Stomach smooth muscle (tissue), 2 donors: ENCODE data around the gene TNK2.
"Not testable (repeated sequence)": the region's sequence is repeated elsewhere in the genome, so short reads cannot be mapped to it uniquely, and the experiment has no call there.

Experiments
- H3K27ac ChIP-seq: one replicate; pipeline ENCODE4 v1.7.0; 2013; ENCODE audit warnings: mild to moderate bottlenecking, low read length, inconsistent platforms
- H3K27me3 ChIP-seq, 2 donors: one replicate each; pipeline ENCODE4 v1.7.0; 2013; ENCODE audit warnings: low read length in 2 of 2; ENCODE audit not compliant: insufficient read depth in 2 of 2, control insufficient read depth in 1 of 2
- H3K36me3 ChIP-seq, 2 donors: one replicate each; pipeline ENCODE4 v1.7.0; 2013; ENCODE audit warnings: low read length in 2 of 2; ENCODE audit not compliant: control insufficient read depth in 2 of 2, insufficient read depth in 2 of 2
- H3K4me1 ChIP-seq: one replicate; pipeline ENCODE4 v1.7.0; 2013; ENCODE audit warnings: low read length; ENCODE audit not compliant: control insufficient read depth, insufficient read depth
- H3K4me3 ChIP-seq, 2 donors: one replicate each; pipeline ENCODE4 v1.7.0; 2013; ENCODE audit warnings: low read length in 2 of 2
- H3K9ac ChIP-seq, 2 donors: one replicate each; pipeline ENCODE4 v1.7.0; 2013; ENCODE audit warnings: low read length in 2 of 2, mild to moderate bottlenecking in 1 of 2
- H3K9me3 ChIP-seq, 2 donors: one replicate each; pipeline ENCODE4 v1.7.0; 2013; ENCODE audit warnings: low read length in 2 of 2; ENCODE audit not compliant: control insufficient read depth in 2 of 2
- donor health status: healthy.
- donor health status: Pancreatic carcinoma.

TNK2 gene

DNA sequence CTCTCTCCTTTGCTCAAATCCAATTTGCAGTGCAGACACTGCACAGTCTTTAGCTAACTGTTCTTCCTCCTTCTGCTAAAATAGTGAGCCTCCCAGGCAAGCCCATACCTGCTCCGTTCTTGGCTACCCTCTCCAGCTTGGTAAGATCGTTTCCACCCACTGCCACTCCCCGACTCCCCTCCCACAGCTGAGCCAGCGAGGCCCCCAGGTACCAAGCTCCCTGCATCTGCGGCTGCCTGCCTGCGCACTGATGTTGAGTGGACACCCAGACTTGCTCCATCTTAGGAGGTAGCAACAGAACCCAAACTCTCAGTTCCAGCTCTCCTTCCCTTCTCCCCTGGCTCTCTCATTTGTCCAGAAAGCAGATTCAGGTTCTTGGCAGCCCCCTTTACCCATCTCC, 7.9 kb upstream of the TNK2 start:
- Histone ChIP-seq H3K36me3 (no peaks in the 10 kb centered on the region), H3K4me3 (no peak overlapping the region), H3K27me3 (no peaks in the 10 kb centered on the region), H3K9ac (peak overlapping the region in 1 of 2 donors; percentile 21), H3K9me3 (no peaks in the 10 kb centered on the region), H3K27ac (no peak overlapping the region), H3K4me1 (peaks cover 5% of the 10 kb centered on the region)

DNA sequence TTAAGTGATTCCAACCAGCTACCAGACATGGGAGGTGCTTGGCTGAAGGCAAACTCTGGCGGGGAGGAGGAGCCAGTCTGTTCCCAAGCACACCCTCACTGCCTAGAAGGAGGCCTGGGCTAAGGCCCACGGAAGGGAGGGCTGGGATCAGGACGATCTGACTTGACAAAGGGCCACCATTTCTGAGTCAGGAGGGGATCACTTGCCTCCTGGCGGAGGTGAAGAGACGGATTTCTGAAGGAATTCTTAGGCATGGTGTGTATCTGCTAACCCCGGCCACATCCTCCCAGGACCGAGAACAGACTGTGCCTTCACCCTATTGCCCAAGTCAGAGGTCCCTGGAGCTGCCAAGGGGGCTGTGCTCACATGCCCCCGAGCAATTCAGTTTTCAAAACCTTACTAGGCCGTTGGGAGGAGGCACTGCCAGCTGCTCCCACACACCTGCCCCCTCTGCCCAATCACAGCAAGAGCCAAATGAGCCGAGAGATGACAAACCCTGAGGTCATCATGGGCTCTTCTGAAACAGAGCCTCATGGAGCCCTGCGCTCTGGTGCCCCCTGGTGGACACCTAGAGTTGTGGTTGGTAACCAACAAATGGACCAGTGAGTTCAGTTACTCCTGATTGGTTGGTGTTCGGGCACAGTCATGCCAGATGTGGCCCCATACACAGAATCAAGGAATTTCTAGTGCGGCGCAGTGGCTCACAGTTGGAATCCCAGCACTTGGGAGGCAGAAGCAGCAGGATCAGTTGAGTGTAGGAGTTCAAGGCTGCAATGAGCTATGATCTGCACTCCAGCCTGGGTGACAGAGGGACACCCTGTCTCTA, 6.5 kb upstream of the TNK2 start:
- H3K27ac ChIP-seq = peak overlapping the region; percentile 95
- peaks cover 13% of the 10 kb centered on the region for H3K4me1 ChIP-seq
- no peaks in the 10 kb centered on the region for H3K9me3 ChIP-seq
- no peaks in the 10 kb centered on the region for H3K27me3 ChIP-seq
- no peaks in the 10 kb centered on the region for H3K36me3 ChIP-seq
- peak overlapping the region; percentile 52 to 62 for H3K9ac ChIP-seq
- H3K4me3 ChIP-seq = peak overlapping the region in 1 of 2 donors; percentile 8

DNA sequence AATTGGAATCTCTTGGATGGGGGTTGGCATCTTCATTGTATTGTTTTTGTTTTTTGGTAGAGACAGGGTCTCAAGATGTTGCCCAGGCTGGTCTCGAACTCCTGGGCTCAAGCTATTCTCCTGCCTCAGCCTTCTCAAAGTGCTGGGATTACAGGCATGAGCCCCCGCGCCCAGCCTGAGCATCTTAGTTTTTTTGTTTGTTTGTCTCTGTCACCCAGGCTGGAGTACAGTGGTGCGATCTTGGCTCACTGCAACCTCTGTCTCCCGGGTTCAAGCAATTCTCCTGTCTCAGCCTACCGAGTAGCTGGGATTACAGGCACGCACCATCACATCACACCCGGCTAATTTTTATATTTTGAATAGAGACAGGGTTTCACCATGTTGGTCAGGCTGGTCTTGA, 5.8 kb upstream of the TNK2 start:
- H3K27me3 ChIP-seq, H3K36me3 ChIP-seq, H3K9ac ChIP-seq, H3K9me3 ChIP-seq, H3K4me3 ChIP-seq: not testable (repeated sequence)
- Histone ChIP-seq H3K27ac (peak overlapping the region; percentile 95), H3K4me1 (peaks cover 13% of the 10 kb centered on the region)

DNA sequence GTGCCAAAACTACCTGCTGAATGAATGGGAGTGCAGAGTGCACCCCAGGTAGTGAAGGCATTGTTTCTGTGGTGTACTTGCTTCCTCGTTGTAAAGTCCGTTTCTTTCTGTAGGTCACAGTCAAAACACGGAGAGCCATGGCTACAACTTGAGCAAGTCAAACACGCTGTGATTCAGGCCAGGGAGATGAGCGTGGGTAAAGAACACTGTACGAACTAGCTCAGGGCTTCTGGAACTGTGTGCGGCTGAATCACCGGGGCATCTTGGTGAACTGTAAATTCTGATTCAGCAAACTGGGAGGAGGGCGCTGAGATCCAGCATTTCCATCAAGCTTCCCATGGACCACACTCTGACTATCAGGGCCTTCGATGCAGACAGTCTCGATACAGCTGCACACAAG, 5.0 kb upstream of the TNK2 start:
- Histone ChIP-seq H3K4me3 (no peak overlapping the region), H3K9ac (no peak overlapping the region), H3K27me3 (no peaks in the 10 kb centered on the region), H3K4me1 (peaks cover 19% of the 10 kb centered on the region), H3K36me3 (no peaks in the 10 kb centered on the region), H3K27ac (no peak overlapping the region), H3K9me3 (no peaks in the 10 kb centered on the region)

DNA sequence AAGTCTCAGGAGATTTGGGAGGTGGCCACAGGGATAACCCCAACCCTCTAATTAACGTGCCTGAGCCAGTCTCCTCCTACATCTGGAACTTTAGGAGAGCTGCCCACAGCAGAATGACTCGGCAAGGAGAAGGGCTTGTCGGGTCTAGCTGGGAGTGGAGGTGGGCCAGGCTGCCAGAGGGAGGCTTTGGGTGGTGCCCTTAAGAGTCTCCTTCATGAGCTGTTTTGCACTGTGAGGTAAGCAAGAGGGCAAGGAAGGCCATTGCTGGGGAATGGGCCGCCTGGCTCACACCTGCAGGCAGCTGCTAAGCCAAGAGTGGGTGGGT, 3.6 kb upstream of the TNK2 start:
- H3K27ac ChIP-seq = no peak overlapping the region
- no peaks in the 10 kb centered on the region for H3K36me3 ChIP-seq
- no peak overlapping the region for H3K9ac ChIP-seq
- no peaks in the 10 kb centered on the region for H3K27me3 ChIP-seq
- no peaks in the 10 kb centered on the region for H3K9me3 ChIP-seq
- H3K4me1 ChIP-seq = peaks cover 34% of the 10 kb centered on the region
- no peak overlapping the region for H3K4me3 ChIP-seq

DNA sequence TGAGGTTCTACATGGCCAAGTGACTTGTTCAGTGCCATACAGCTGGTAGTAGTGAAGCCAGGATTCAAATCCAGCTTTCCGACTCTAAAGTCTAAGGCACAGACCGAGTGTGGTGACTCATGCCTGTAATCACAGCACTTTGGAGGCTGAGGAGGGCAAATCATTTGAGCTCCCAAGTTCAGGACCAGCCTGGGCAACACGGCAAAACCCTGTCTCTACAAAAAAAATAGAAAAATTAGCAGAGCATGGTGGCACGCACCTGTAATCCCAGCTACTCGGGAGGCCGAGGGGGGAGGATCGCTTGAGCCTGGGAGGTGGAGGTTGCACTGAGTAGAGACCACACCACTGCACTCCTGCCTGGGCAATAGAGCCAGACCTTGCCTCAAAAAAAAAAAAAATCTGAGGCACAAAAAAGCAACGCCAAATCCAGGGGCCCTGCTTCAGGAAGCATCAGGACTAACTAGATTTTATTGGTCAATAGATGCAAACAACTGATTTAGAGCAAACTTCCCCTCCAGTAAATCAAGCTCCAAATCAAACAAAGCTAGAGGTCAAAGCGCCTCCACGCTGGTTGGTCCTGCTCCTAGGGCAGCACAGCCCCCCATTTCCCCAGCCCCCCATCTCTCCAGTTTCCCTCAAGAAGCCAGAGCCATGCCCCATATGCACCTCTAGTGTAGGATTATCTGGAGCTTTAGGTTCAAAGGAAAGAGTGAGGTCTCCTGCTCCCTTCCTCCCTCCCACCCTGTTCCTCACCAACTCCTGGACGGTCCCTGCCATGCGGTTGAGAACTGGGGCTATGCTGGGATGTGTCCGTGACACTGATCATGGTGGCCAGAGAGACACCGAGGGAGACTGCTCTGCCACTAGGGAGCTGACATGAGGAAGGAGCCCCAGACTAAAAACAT, 2.9 kb upstream of the TNK2 start:
- no peaks in the 10 kb centered on the region for H3K27me3 ChIP-seq
- H3K9ac ChIP-seq = no peak overlapping the region
- H3K36me3 ChIP-seq = no peaks in the 10 kb centered on the region
- no peak overlapping the region for H3K4me3 ChIP-seq
- no peak overlapping the region for H3K27ac ChIP-seq
- peaks cover 39% of the 10 kb centered on the region for H3K4me1 ChIP-seq
- H3K9me3 ChIP-seq = no peaks in the 10 kb centered on the region

DNA sequence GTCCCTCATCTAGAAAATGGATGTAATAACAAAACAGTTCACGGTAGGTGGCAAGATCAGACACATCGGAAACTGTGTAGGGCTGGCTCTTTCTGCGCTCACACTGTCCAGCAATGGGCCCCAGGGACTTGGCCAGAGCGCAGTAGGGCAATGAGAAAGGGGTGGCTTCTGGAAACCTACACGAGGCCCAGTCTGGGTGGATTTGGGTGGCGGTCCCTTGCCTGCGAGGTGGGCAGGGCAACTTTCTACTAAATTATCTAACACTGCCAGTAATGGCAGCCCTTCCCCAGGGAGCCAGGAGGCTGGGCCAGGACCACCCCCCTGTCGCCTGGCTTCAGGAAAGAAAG, 2.1 kb upstream of the TNK2 start:
- no peaks in the 10 kb centered on the region for H3K36me3 ChIP-seq
- H3K27ac ChIP-seq = peak overlapping the region; percentile 76
- peaks cover 39% of the 10 kb centered on the region for H3K4me1 ChIP-seq
- peak overlapping the region; percentile 75 to 82 for H3K9ac ChIP-seq
- H3K9me3 ChIP-seq = no peaks in the 10 kb centered on the region
- H3K27me3 ChIP-seq = no peaks in the 10 kb centered on the region
- H3K4me3 ChIP-seq = peak overlapping the region in 1 of 2 donors; percentile 78

DNA sequence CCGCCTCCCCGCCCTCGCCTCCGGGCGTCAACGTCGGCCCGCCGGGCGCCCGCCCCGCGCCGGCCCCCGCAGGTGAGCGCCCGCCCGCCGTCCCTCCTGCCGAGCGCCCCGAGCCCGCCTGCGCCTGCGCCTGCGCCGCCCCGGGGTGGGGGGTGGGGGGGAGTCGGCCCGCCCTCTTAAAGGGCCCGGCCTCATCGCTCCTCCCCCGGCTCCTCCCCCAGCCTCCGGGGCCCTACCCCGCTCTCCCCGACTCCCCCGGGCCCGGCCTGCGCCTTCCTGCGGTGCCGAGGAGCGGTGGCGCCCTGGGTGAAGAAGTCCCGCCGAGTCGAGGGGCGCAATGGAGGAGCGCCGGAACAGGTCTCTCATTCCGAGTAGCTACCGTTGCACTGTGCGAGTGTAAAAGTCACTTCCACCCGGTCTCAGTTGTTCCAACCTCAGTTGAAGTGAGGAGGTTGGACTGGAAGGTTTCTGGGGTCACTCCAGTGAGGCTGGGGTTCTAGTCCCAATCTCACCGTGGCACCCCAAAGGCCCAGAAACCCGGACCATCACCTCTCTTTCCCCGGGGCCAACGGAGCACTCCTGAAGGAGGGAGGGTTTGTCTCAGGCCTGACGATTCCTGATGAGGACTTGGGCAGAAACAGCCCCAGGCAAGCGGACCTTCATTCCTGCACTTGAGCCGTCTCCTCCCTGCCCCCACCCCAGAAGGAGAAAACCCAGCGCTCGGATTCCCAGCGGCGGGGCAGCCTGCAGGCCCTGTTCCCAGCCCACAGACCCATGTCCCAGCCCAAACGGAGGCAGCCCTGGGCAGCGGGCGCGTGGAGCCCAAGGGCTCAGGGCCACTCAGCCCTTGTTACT, 1.5 kb upstream of the TNK2 start:
- Histone ChIP-seq H3K27ac (peak overlapping the region; percentile 76), H3K9me3 (no peaks in the 10 kb centered on the region)

DNA sequence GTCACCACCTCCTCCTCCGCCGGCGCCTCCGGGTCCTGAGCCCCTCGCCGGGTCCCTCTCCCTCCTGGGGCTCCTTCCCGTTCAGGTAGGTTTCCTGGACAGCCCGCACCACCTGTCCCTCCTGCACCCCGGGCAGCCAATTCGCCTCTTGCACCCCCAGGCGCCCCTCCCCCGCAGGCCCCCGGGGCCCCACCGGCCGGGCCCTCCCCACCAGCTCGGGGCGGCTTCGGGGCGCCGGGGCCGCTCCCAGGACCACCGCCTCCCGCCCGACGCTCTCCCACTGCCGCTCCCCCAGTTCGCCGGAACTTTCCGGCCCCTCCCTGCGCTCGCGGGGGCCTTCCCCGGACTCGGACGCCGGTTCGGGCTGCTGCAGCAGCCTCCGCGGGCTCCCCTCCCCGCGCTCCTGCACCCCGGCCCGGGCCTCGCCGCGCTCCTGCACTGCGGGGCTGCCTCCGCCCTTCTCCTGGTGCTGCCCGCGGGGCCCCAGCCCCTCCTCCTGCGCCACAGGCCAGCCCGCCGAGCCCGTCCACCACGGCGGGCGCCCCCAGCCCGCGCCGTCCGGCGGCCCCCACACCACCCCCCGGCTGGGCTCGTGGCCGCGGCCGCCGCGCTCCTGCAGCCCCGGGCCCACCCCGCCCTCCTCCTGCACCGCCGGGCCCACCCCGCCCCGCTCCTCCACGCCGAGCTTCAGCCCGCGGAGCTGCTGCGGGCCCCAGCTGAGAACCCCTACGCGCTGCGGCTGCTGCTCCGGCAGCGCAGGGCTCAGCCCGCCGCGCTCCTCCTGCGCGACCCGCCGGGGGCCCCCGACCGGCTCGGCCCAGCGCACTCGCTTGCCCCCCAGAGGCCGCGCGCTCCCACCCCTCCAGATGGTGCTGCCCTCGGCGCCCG, 587 bp upstream of the TNK2 start:
- H3K27ac ChIP-seq = no peak overlapping the region
- H3K27me3 ChIP-seq = no peaks in the 10 kb centered on the region
- peaks cover 34% of the 10 kb centered on the region for H3K4me1 ChIP-seq
- H3K4me3 ChIP-seq = peak overlapping the region; percentile 72 to 78
- H3K9ac ChIP-seq = peak overlapping the region in 1 of 2 donors; percentile 53
- no peaks in the 10 kb centered on the region for H3K36me3 ChIP-seq
- H3K9me3 ChIP-seq = no peaks in the 10 kb centered on the region

More for the DNA sequence above, 1.5 kb upstream of the TNK2 start:
- Histone ChIP-seq H3K36me3 (no peaks in the 10 kb centered on the region), H3K4me1 (peaks cover 39% of the 10 kb centered on the region), H3K4me3 (peak overlapping the region; percentile 78), H3K27me3 (no peaks in the 10 kb centered on the region), H3K9ac (peak overlapping the region; percentile 75 to 82)

DNA sequence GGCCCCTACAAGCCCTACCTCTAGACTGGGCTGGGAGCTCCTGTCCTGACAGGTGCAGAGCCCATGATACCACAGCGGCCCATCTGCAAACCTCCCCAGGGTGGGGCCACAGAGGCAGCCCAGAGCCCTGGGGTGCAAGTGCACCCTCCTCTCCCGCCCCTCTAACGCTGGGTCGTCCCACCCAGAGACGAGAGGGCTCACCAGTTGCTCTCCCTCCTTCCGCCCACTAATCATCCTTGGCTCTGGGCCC, 742 bp downstream of the TNK2 start:
- Histone ChIP-seq H3K27me3 (no peaks in the 10 kb centered on the region), H3K27ac (no peak overlapping the region), H3K4me1 (peaks cover 34% of the 10 kb centered on the region), H3K9me3 (no peaks in the 10 kb centered on the region), H3K4me3 (peak overlapping the region in 1 of 2 donors; percentile 78), H3K9ac (peak overlapping the region; percentile 53 to 58), H3K36me3 (no peaks in the 10 kb centered on the region)
